HFFc6 (cell line): Measurements from ENCODE around the gene FPR2. TPM values are rescaled to one million over a fixed set of nuclear protein-coding genes. Genes with fewer than 3 reads are reported as not detected.
A peak's percentile ranks its signal among the peaks of the same experiment; 100 is the strongest.
"Not testable (repeated sequence)": the region's sequence is repeated elsewhere in the genome, so short reads cannot be mapped to it uniquely, and the experiment has no call there.

Experiments used
- DNase-seq: peaks from one replicate; pipeline ENCODE4 v3.0.0-alpha.2; 2018
- H3K27ac Mint-ChIP-seq: 2 replicates; pipeline ENCODE4 v1.8.0; 2020; ENCODE audit warnings: mild to moderate bottlenecking, mixed read lengths
- H3K27me3 Mint-ChIP-seq: 2 replicates; pipeline ENCODE4 v1.8.0; 2021; ENCODE audit warnings: mild to moderate bottlenecking, moderate library complexity, mixed read lengths; ENCODE audit not compliant: insufficient read depth
- H3K36me3 Mint-ChIP-seq: 2 replicates; pipeline ENCODE4 v1.8.0; 2021; ENCODE audit warnings: low read depth, mixed read lengths
- H3K4me1 Mint-ChIP-seq: 2 replicates; pipeline ENCODE4 v1.8.0; 2020; ENCODE audit warnings: low read depth, mixed read lengths
- H3K4me3 Mint-ChIP-seq: 2 replicates; pipeline ENCODE4 v1.8.0; 2020; ENCODE audit warnings: mild to moderate bottlenecking, moderate library complexity, mixed read lengths
- H3K9me3 Mint-ChIP-seq: 2 replicates; pipeline ENCODE4 v1.8.0; 2020; ENCODE audit warnings: mild to moderate bottlenecking, mixed read lengths
- CTCF ChIP-seq: fragments of 200-600 bp; sonication (generic); IDR thresholded peaks from 2 replicates; pipeline ENCODE4 v1.5.0; 2021; ENCODE audit warnings: antibody characterized with exemption, mild to moderate bottlenecking
- total RNA-seq, 6 experiments: library from RNA; stranded (reverse); fragmentation: NEBNext Ultra II Directional; extraction: Animal tissue kit (Norgen Biotek cat#: 25700); gene quantifications; 2 replicates in 1 of 6; 3 replicates in 5 of 6; pipeline ENCODE4 v1.2.3, GENCODE V29; 2021

FPR2 gene
- total RNA-seq, 6 experiments from 2014 or later = not detected

GRCh38 chr19:51735759-51736449 lies 25.1 kb upstream of the FPR2 start:
- peak overlapping the region; percentile 47; the same call in 1 of the 2 replicates for H3K4me3 Mint-ChIP-seq
- H3K9me3 Mint-ChIP-seq = peaks cover 1% of the 10 kb centered on the region
- no peak for DNase-seq
- no peaks in the 10 kb centered on the region; the same call in 1 of the 2 replicates for H3K36me3 Mint-ChIP-seq
- H3K27ac Mint-ChIP-seq = no peak overlapping the region
- H3K27me3 Mint-ChIP-seq = peaks cover 27% of the 10 kb centered on the region
- no peak for TF ChIP-seq CTCF
- H3K4me1 Mint-ChIP-seq = peaks cover 34% of the 10 kb centered on the region; the same call in 1 of the 2 replicates

- TF ChIP-seq CTCF = no peak
- no peak overlapping the region for H3K27ac Mint-ChIP-seq
- peaks cover 35% of the 10 kb centered on the region for H3K4me1 Mint-ChIP-seq
- no peak for DNase-seq
- H3K4me3 Mint-ChIP-seq = no peak overlapping the region
- H3K27me3 Mint-ChIP-seq = peaks cover 25% of the 10 kb centered on the region
- no peaks in the 10 kb centered on the region for H3K36me3 Mint-ChIP-seq
- H3K9me3 Mint-ChIP-seq = no peaks in the 10 kb centered on the region
These were observed 23.6 kb upstream of the FPR2 start for GRCh38 chr19:51737389-51737788.

GRCh38 chr19:51737924-51738323 lies 23.1 kb upstream of the FPR2 start:
- Mint-ChIP-seq H3K4me1 (peaks cover 40% of the 10 kb centered on the region), H3K4me3 (no peak overlapping the region), H3K9me3 (no peaks in the 10 kb centered on the region), H3K27ac (no peak overlapping the region; the same call in 1 of the 2 replicates), H3K27me3 (peaks cover 25% of the 10 kb centered on the region), H3K36me3 (no peaks in the 10 kb centered on the region)
- TF ChIP-seq CTCF = no peak
- no peak for DNase-seq

GRCh38 chr19:51738523-51738922 lies 22.5 kb upstream of the FPR2 start:
- Mint-ChIP-seq H3K27me3 (peaks cover 22% of the 10 kb centered on the region), H3K4me1 (peaks cover 46% of the 10 kb centered on the region)

GRCh38 chr19:51739466-51740213 lies 21.3 kb upstream of the FPR2 start:
- H3K4me1 Mint-ChIP-seq = peaks cover 50% of the 10 kb centered on the region
- no peak overlapping the region for H3K4me3 Mint-ChIP-seq
- H3K27ac Mint-ChIP-seq = no peak overlapping the region
- no peaks in the 10 kb centered on the region for H3K36me3 Mint-ChIP-seq
- DNase-seq = no peak
- peaks cover 20% of the 10 kb centered on the region for H3K27me3 Mint-ChIP-seq
- TF ChIP-seq CTCF = no peak
- no peaks in the 10 kb centered on the region for H3K9me3 Mint-ChIP-seq

More at GRCh38 chr19:51738523-51738922, 22.5 kb upstream of the FPR2 start:
- H3K4me3 Mint-ChIP-seq, DNase-seq, H3K27ac Mint-ChIP-seq, H3K36me3 Mint-ChIP-seq, H3K9me3 Mint-ChIP-seq: not testable (repeated sequence)

- H3K27me3 Mint-ChIP-seq = peaks cover 20% of the 10 kb centered on the region
- TF ChIP-seq CTCF = no peak
- peaks cover 50% of the 10 kb centered on the region for H3K4me1 Mint-ChIP-seq
- H3K27ac Mint-ChIP-seq = no peak overlapping the region
- no peaks in the 10 kb centered on the region for H3K36me3 Mint-ChIP-seq
- no peak overlapping the region for H3K4me3 Mint-ChIP-seq
- DNase-seq = no peak
- H3K9me3 Mint-ChIP-seq = no peaks in the 10 kb centered on the region
These were observed 20.6 kb upstream of the FPR2 start for GRCh38 chr19:51740356-51740755.
